Parathyroid adenoma (tissue), 2 donors: ENCODE data around the gene CPLX3.
A peak's percentile ranks its signal among the peaks of the same experiment; 100 is the strongest.

Experiments used
- H2AFZ ChIP-seq: fragments of 300-600 bp; sonication (generic); one replicate; pipeline ENCODE4 v1.7.0; 2017; ENCODE audit warnings: antibody characterized with exemption, mild to moderate bottlenecking
- H3K27ac ChIP-seq: fragments of 300-600 bp; sonication (generic); one replicate; pipeline ENCODE4 v1.7.0; 2017
- H3K27me3 ChIP-seq: fragments of 300-600 bp; sonication (generic); one replicate; pipeline ENCODE4 v1.7.0; 2017; ENCODE audit warnings: low read length; ENCODE audit not compliant: control insufficient read depth, insufficient read depth
- H3K36me3 ChIP-seq: fragments of 300-600 bp; sonication (generic); one replicate; pipeline ENCODE4 v1.7.0; 2017; ENCODE audit warnings: low read length; ENCODE audit not compliant: control insufficient read depth, insufficient read depth
- H3K4me1 ChIP-seq: fragments of 300-600 bp; sonication (generic); one replicate; pipeline ENCODE4 v1.7.0; 2017; ENCODE audit warnings: control low read depth
- H3K4me2 ChIP-seq: fragments of 300-600 bp; sonication (generic); one replicate; pipeline ENCODE4 v1.7.0; 2017; ENCODE audit warnings: low read length
- H3K4me3 ChIP-seq: fragments of 300-600 bp; sonication (generic); one replicate; pipeline ENCODE4 v1.7.0; 2017; ENCODE audit warnings: low read depth, low read length
- H3K79me2 ChIP-seq: fragments of 300-600 bp; sonication (generic); one replicate; pipeline ENCODE4 v1.7.0; 2017; ENCODE audit warnings: control low read depth
- H3K9ac ChIP-seq: fragments of 300-600 bp; sonication (generic); one replicate; pipeline ENCODE4 v1.7.0; 2017; ENCODE audit warnings: mild to moderate bottlenecking
- H3K9me3 ChIP-seq: fragments of 300-600 bp; sonication (generic); one replicate; pipeline ENCODE4 v1.7.0; 2017; ENCODE audit warnings: low read length; ENCODE audit not compliant: control insufficient read depth
- CTCF ChIP-seq: fragments of 300-600 bp; sonication (generic); IDR thresholded peaks from one replicate; pipeline ENCODE4 v1.7.0; 2017; ENCODE audit warnings: antibody characterized with exemption, mild to moderate bottlenecking
- donor health status: primary hyperparathyroidism.

The CPLX3 gene

GRCh38 chr15:74838746-74839525, 12.5 kb downstream of the CPLX3 start:
- Histone ChIP-seq H3K27ac (no peak overlapping the region), H3K4me1 (peaks cover 22% of the 10 kb centered on the region), H3K9ac (no peak overlapping the region), H2AFZ (no peak overlapping the region), H3K4me3 (no peak overlapping the region), H3K79me2 (no peaks in the 10 kb centered on the region), H3K36me3 (no peaks in the 10 kb centered on the region), H3K27me3 (no peaks in the 10 kb centered on the region), H3K4me2 (no peak overlapping the region), H3K9me3 (no peaks in the 10 kb centered on the region)
- no peak for TF ChIP-seq CTCF

GRCh38 chr15:74839526-74840395, 13.3 kb downstream of the CPLX3 start:
- TF ChIP-seq CTCF: no peak
- Histone ChIP-seq H3K27ac (no peak overlapping the region), H3K27me3 (no peaks in the 10 kb centered on the region), H3K4me2 (no peak overlapping the region), H3K79me2 (no peaks in the 10 kb centered on the region), H3K4me1 (peaks cover 16% of the 10 kb centered on the region), H2AFZ (no peak overlapping the region), H3K9ac (no peak overlapping the region), H3K4me3 (no peak overlapping the region), H3K9me3 (no peaks in the 10 kb centered on the region), H3K36me3 (no peaks in the 10 kb centered on the region)

GRCh38 chr15:74840851-74841775, 14.7 kb downstream of the CPLX3 start:
- Histone ChIP-seq H3K27ac (no peak overlapping the region), H3K4me2 (no peak overlapping the region), H3K79me2 (no peaks in the 10 kb centered on the region), H3K9ac (no peak overlapping the region), H3K36me3 (no peaks in the 10 kb centered on the region), H3K27me3 (no peaks in the 10 kb centered on the region), H2AFZ (no peak overlapping the region), H3K4me1 (peaks cover 16% of the 10 kb centered on the region), H3K9me3 (no peaks in the 10 kb centered on the region), H3K4me3 (no peak overlapping the region)
- TF ChIP-seq CTCF: no peak

- H3K27ac ChIP-seq: peak overlapping the region; percentile 91
- H3K36me3 ChIP-seq: no peaks in the 10 kb centered on the region
- H3K79me2 ChIP-seq: no peaks in the 10 kb centered on the region
- peaks cover 16% of the 10 kb centered on the region for H3K4me1 ChIP-seq
- peak overlapping the region; percentile 92 for H3K4me2 ChIP-seq
- peak overlapping the region; percentile 78 for H3K4me3 ChIP-seq
- H2AFZ ChIP-seq: no peak overlapping the region
- H3K9ac ChIP-seq: no peak overlapping the region
- H3K9me3 ChIP-seq: no peaks in the 10 kb centered on the region
- H3K27me3 ChIP-seq: no peaks in the 10 kb centered on the region
- no peak for TF ChIP-seq CTCF
These were observed 15.5 kb downstream of the CPLX3 start for GRCh38 chr15:74841891-74842373.
